AG04450 (cell line): Measurements from ENCODE around the gene ZDHHC4. TPM values are rescaled to one million over a fixed set of nuclear protein-coding genes. Genes with fewer than 3 reads are reported as not detected.

Experiments used
- CTCF ChIA-PET: fragments of 300-600, 350-600 bp; formaldehyde crosslinking; extraction: SDS; loops from one replicate; lab custom pipeline; 2022; ENCODE audit warnings: antibody characterized with exemption, inconsistent platforms; lab: Charles Lee
- POLR2A ChIA-PET: fragments of 350-600 bp; formaldehyde crosslinking; extraction: SDS; loops from one replicate; lab custom pipeline; 2021; ENCODE audit warnings: antibody characterized with exemption, inconsistent platforms; lab: Yijun Ruan, JAX
- DNase-seq: peaks from one replicate; pipeline ENCODE4 v3.0.0-alpha.2; 2011; ENCODE audit warnings: low read depth, low spot score
- H3K27ac ChIP-seq: one replicate; pipeline ENCODE4 v1.5.1; 2012; ENCODE audit warnings: low read depth, low read length, control low read depth
- H3K27me3 ChIP-seq: one replicate; pipeline ENCODE4 v1.6.0; 2012; ENCODE audit warnings: low read length; ENCODE audit not compliant: control insufficient read depth, insufficient read depth
- H3K4me3 ChIP-seq: 2 replicates; pipeline ENCODE4 v1.5.1; 2011; ENCODE audit warnings: mild to moderate bottlenecking, low read depth, low read length, control low read depth
- H3K9me3 ChIP-seq: 2 replicates; pipeline ENCODE4 v1.5.1; 2012; ENCODE audit warnings: low read length; ENCODE audit not compliant: control insufficient read depth, insufficient read depth
- CTCF ChIP-seq: IDR thresholded peaks from 2 replicates; pipeline ENCODE4 v1.5.1; 2011; ENCODE audit warnings: low read depth, low read length, control low read depth, inconsistent platforms
- polyA minus RNA-seq: library from RNA; depleted of rRNA, polyadenylated mRNA; stranded (reverse); fragments of >200 nt; gene quantifications from 2 replicates; pipeline ENCODE4 v1.2.3, GENCODE V29; 2011; rRNA and poly(A)+ RNA removed
- polyA plus RNA-seq: library from polyadenylated mRNA; depleted of rRNA; stranded (reverse); fragments of >200 nt; gene quantifications from 2 replicates; pipeline ENCODE4 v1.2.3, GENCODE V29; 2011; rRNA removed

ZDHHC4 gene
- polyA plus RNA-seq (99.4 and 103 TPM in 2 replicates), polyA minus RNA-seq (87.3 and 88.3 TPM in 2 replicates)

- no peaks in the 10 kb centered on the region for H3K9me3 ChIP-seq
- peak; percentile 61 for DNase-seq
- H3K27ac ChIP-seq: peak within 1 kb of the TSS; percentile 82
- no peaks in the 10 kb centered on the region for H3K27me3 ChIP-seq
- POLR2A ChIA-PET: interaction anchor here (1.4 kb wide), 1 partner anchor 12 kb away, joined by 5 read pairs; the partner anchor contains the start of gene INTS15
- H3K4me3 ChIP-seq: peak within 1 kb of the TSS; percentile 76
- no peak for TF ChIP-seq CTCF
- CTCF ChIA-PET: interaction anchor here (0.6 to 1.8 kb wide), 5 partner anchors 12 to 61 kb away, joined by 3 to 4 read pairs (median 4); partner anchors contain the start of gene INTS15
Measured at GRCh38 chr7:6577369-6578113, at the start of gene ZDHHC4. Gene ZDHHC4, plus strand, starts transcription at chr7:6577454. Its CDS starts 3,108 bp downstream, at chr7:6580562.

- Histone ChIP-seq H3K27me3 (peaks cover 49% of the 10 kb centered on the region), H3K4me3 (no peak overlapping the region), H3K27ac (no peak overlapping the region), H3K9me3 (no peaks in the 10 kb centered on the region; the same call in 1 of the 2 replicates)
- no peak for DNase-seq
- ChIA-PET POLR2A (no interaction called here), CTCF (interaction anchor here (0.7 kb wide), 2 partner anchors 12 to 128 kb away, joined by 3 read pairs; no protein-coding TSS in a partner anchor)
- no peak for TF ChIP-seq CTCF
Measured at GRCh38 chr7:6528401-6529130, 48.7 kb upstream of the ZDHHC4 start.

GRCh38 chr7:6529643-6530042 is 47.6 kb upstream of the ZDHHC4 start:
- no peak overlapping the region for H3K4me3 ChIP-seq
- DNase-seq: no peak
- TF ChIP-seq CTCF: no peak
- no peaks in the 10 kb centered on the region; the same call in 1 of the 2 replicates for H3K9me3 ChIP-seq
- CTCF ChIA-PET: interaction anchor here (0.7 kb wide), 1 partner anchor 14 kb away, joined by 3 read pairs; no protein-coding TSS in a partner anchor
- H3K27me3 ChIP-seq: peaks cover 54% of the 10 kb centered on the region
- POLR2A ChIA-PET: interaction anchor here (0.7 kb wide), 1 partner anchor 30 kb away, joined by 3 read pairs; no protein-coding TSS in a partner anchor
- no peak overlapping the region for H3K27ac ChIP-seq

- ChIA-PET POLR2A (no interaction called here), CTCF (no interaction called here)
- TF ChIP-seq CTCF: no peak
- Histone ChIP-seq H3K27me3 (peaks cover 57% of the 10 kb centered on the region), H3K9me3 (no peaks in the 10 kb centered on the region), H3K4me3 (peak overlapping the region; percentile 10; the same call in 1 of the 2 replicates), H3K27ac (no peak overlapping the region)
- no peak for DNase-seq
Measured at GRCh38 chr7:6530626-6531491, 46.4 kb upstream of the ZDHHC4 start.
